Panc1 (cell line): ENCODE measurements around the gene PVALB. TPM values are rescaled to one million over a fixed set of nuclear protein-coding genes. Genes with fewer than 3 reads are reported as not detected.
"Not testable (repeated sequence)": the region's sequence is repeated elsewhere in the genome, so short reads cannot be mapped to it uniquely, and the experiment has no call there.

Experiments
- ATAC-seq: fragments of 200-7000 bp; cut with Tn5 transposase; 2 replicates; pipeline ENCODE4 v1.9.1; 2020; ENCODE audit warnings: mild to moderate bottlenecking, moderate library complexity
- BruUV-seq: library from RNA; stranded (reverse); fragments of 400-500 nt; replicated peaks from 2 replicates; lab custom pipeline; 2021; lab: Mats Ljungman, UMichigan
- CTCF ChIA-PET: fragments of 300-600 bp; sonication (Branson Sonifier 250); formaldehyde crosslinking; loops from one replicate; lab custom pipeline; 2022; ENCODE audit warnings: antibody characterized with exemption; lab: Charles Lee
- POLR2A ChIA-PET: fragments of 300-600 bp; sonication (Branson Sonifier 250); formaldehyde crosslinking; loops from one replicate; lab custom pipeline; 2022; ENCODE audit warnings: antibody characterized with exemption; lab: Charles Lee
- DNase-seq: peaks from one replicate; pipeline ENCODE4 v3.0.0-alpha.2; 2010; ENCODE audit warnings: low read depth, low spot score
- H3K27ac ChIP-seq: 2 replicates; pipeline ENCODE4 v1.5.1; 2011; ENCODE audit warnings: mild to moderate bottlenecking, low read length, inconsistent platforms
- H3K27me3 ChIP-seq: fragments of 200-500 bp; sonication (Bioruptor generic); 2 replicates; pipeline ENCODE4 v1.6.0; 2014; ENCODE audit warnings: low read length, inconsistent platforms; ENCODE audit not compliant: control insufficient read depth, insufficient read depth
- H3K36me3 ChIP-seq: fragments of 200-500 bp; sonication (Bioruptor generic); 2 replicates; pipeline ENCODE4 v1.5.1; 2014; ENCODE audit warnings: inconsistent platforms, mild to moderate bottlenecking, low read length, moderate library complexity; ENCODE audit not compliant: control insufficient read depth, insufficient read depth
- H3K4me1 ChIP-seq: 2 replicates; pipeline ENCODE4 v1.5.1; 2011; ENCODE audit warnings: inconsistent platforms, mild to moderate bottlenecking, low read length, moderate library complexity; ENCODE audit not compliant: control insufficient read depth, insufficient read depth
- H3K4me3 ChIP-seq, 2 experiments: 2 replicates each; pipeline ENCODE4 v1.5.1; 2011 to 2012; ENCODE audit warnings: low read depth in 2 of 2, low read length in 2 of 2, mild to moderate bottlenecking in 2 of 2, inconsistent platforms in 1 of 2, moderate library complexity in 1 of 2
- H3K9me3 ChIP-seq: fragments of 200-500 bp; sonication (Bioruptor generic); 2 replicates; pipeline ENCODE4 v1.5.1; 2014; ENCODE audit warnings: low read depth, mild to moderate bottlenecking, inconsistent platforms, low read length, moderate library complexity; ENCODE audit not compliant: control insufficient read depth, insufficient read depth
- CTCF ChIP-seq: fragments of 450-650 bp; IDR thresholded peaks from 2 replicates; pipeline ENCODE4 v1.5.1; 2017; ENCODE audit warnings: mild to moderate bottlenecking
- POLR2AphosphoS5 ChIP-seq: IDR thresholded peaks from 2 replicates; pipeline ENCODE4 v1.6.1; 2012; ENCODE audit warnings: mild to moderate bottlenecking, low read depth, low read length, moderate library complexity
- REST ChIP-seq, 2 experiments: IDR thresholded peaks; 2 replicates each; pipeline ENCODE4 v1.6.1; 2011 to 2012; ENCODE audit warnings: low read depth in 2 of 2, control low read depth in 1 of 2, low read length in 1 of 2, mild to moderate bottlenecking in 1 of 2, moderate library complexity in 1 of 2; ENCODE audit not compliant: insufficient read depth in 1 of 2
- SIN3A ChIP-seq: IDR thresholded peaks from 2 replicates; pipeline ENCODE4 v1.6.1; 2012; ENCODE audit warnings: low read depth, mild to moderate bottlenecking, low read length, moderate library complexity, borderline replicate concordance; ENCODE audit not compliant: insufficient read depth
- TCF7L2 ChIP-seq: IDR thresholded peaks from 2 replicates; pipeline ENCODE4 v1.6.1; 2011; ENCODE audit warnings: mild to moderate bottlenecking, low read depth, low read length, inconsistent platforms
- in situ Hi-C: cut with HindIII; loops from 2 replicates; pipeline ENCODE4 v1.10.0; 2016; ENCODE audit warnings: low sequenced_read_pairs, low pct_unique_long_range_greater_than_20kb
- intact Hi-C: fragments of 100-400 bp; cut with micrococcal nuclease; formaldehyde crosslinking; loops from one replicate; pipeline ENCODE4 v1.10.0; 2022; ENCODE audit not compliant: unreplicated experiment
- total RNA-seq: library from RNA; stranded (reverse); gene quantifications from one replicate; pipeline ENCODE4 v1.2.1, GENCODE V29; 2021; ENCODE audit not compliant: unreplicated experiment

PVALB gene
- total RNA-seq, 1 experiment from 2014 or later, result not detected

GRCh38 chr22:36756031-36756430 lies 60.8 kb downstream of the PVALB start:
- in situ Hi-C loops (no loop called here), intact Hi-C loops (no loop called here)
- POLR2A ChIA-PET, result interaction anchor here (0.7 kb wide), 1 partner anchor 12 kb away, joined by 3 read pairs; no protein-coding TSS in a partner anchor
- no peaks in the 10 kb centered on the region for H3K9me3 ChIP-seq
- H3K36me3 ChIP-seq, result no peaks in the 10 kb centered on the region
- no peak for TF ChIP-seq TCF7L2
- no peak for TF ChIP-seq POLR2AphosphoS5
- TF ChIP-seq SIN3A, result no peak
- no peak for TF ChIP-seq REST (IDR thresholded peaks at IDR 0.05; ENCODE audit: insufficient read depth in 1 of 2, low read depth in 2 of 2, low read length in 1 of 2)
- TF ChIP-seq CTCF, result no peak
- H3K4me3 ChIP-seq, result no peak overlapping the region
- H3K27ac ChIP-seq, result no peak overlapping the region
- ATAC-seq (no peak), DNase-seq (no peak)
- H3K27me3 ChIP-seq, result no peaks in the 10 kb centered on the region
- H3K4me1 ChIP-seq, result no peaks in the 10 kb centered on the region
- CTCF ChIA-PET, result interaction anchor here (1.1 kb wide), 1 partner anchor 209 kb away, joined by 4 read pairs; no protein-coding TSS in a partner anchor
- BruUV-seq, result no TSS peak

- ChIA-PET CTCF (interaction anchor here (0.7 kb wide), 1 partner anchor 209 kb away, joined by 8 read pairs; no protein-coding TSS in a partner anchor), POLR2A (interaction anchor here (0.7 kb wide), 1 partner anchor 11 kb away, joined by 3 read pairs; no protein-coding TSS in a partner anchor)
- H3K4me3 ChIP-seq, result no peak overlapping the region
- intact Hi-C loops, result no loop called here
- H3K4me1 ChIP-seq, result no peaks in the 10 kb centered on the region
- in situ Hi-C loops, result no loop called here
- TF ChIP-seq CTCF (no peak), SIN3A (no peak), REST (IDR thresholded peaks at IDR 0.05; ENCODE audit: insufficient read depth in 1 of 2, low read depth in 2 of 2, low read length in 1 of 2) (no peak), TCF7L2 (no peak), POLR2AphosphoS5 (no peak)
- no peaks in the 10 kb centered on the region for H3K36me3 ChIP-seq
- ATAC-seq (no peak), DNase-seq (no peak)
- no peaks in the 10 kb centered on the region for H3K9me3 ChIP-seq
- BruUV-seq, result no TSS peak
- H3K27ac ChIP-seq, result no peak overlapping the region
- H3K27me3 ChIP-seq, result no peaks in the 10 kb centered on the region
Observed at GRCh38 chr22:36755316-36755715, 61.5 kb downstream of the PVALB start.

GRCh38 chr22:36754881-36755280 lies 62.0 kb downstream of the PVALB start:
- H3K36me3 ChIP-seq, in situ Hi-C loops, H3K27me3 ChIP-seq, POLR2A ChIA-PET, intact Hi-C loops, BruUV-seq, H3K4me3 ChIP-seq, ATAC-seq, DNase-seq, H3K4me1 ChIP-seq, H3K9me3 ChIP-seq, H3K27ac ChIP-seq: not testable (repeated sequence)
- CTCF ChIA-PET, result interaction anchor here (0.7 kb wide), 1 partner anchor 208 kb away, joined by 8 read pairs; no protein-coding TSS in a partner anchor
